HepG2 (cell line): Measurements from ENCODE around the gene SIAH2. TPM values are rescaled to one million over a fixed set of nuclear protein-coding genes. Genes with fewer than 3 reads are reported as not detected.

ENCODE experiments used
- ATAC-seq: fragments of 200-7000 bp; cut with Tn5 transposase; 3 replicates; pipeline ENCODE4 v1.9.1; 2020; ENCODE audit warnings: mild to moderate bottlenecking, moderate library complexity
- BruUV-seq: library from RNA; stranded (reverse); fragments of 400-500 nt; replicated peaks from 2 replicates; lab custom pipeline; 2021; lab: Mats Ljungman, UMichigan
- CTCF ChIA-PET: fragments of 300-600 bp; formaldehyde crosslinking; extraction: SDS; loops from one replicate; lab custom pipeline; 2021; ENCODE audit warnings: low total read pairs, inconsistent platforms, low intra/inter-chr PET ratio; lab: Yijun Ruan, JAX
- POLR2A ChIA-PET: fragments of 350-600 bp; sonication (Branson Sonifier 250); formaldehyde crosslinking; loops from one replicate; lab custom pipeline; 2020; ENCODE audit warnings: antibody characterized with exemption, inconsistent platforms; lab: Yijun Ruan, JAX
- DNase-seq: peaks from one replicate; pipeline ENCODE4 v3.0.0-alpha.2; 2015; ENCODE audit warnings: low spot score
- FAIRE-seq: peaks from 3 replicates; lab custom pipeline; 2011; peaks lifted over from hg19 to GRCh38; lab: Jason Lieb, UNC
- H2AFZ ChIP-seq: one replicate; pipeline ENCODE4 v1.6.1; 2011; ENCODE audit warnings: low read length, inconsistent platforms
- H3K27ac ChIP-seq: fragments of 300-600 bp; 3 replicates; pipeline ENCODE4 v1.8.0; 2011; ENCODE audit warnings: mixed run types, mild to moderate bottlenecking, mixed read lengths, low read length, inconsistent platforms; ENCODE audit not compliant: insufficient read depth; ENCODE audit errors: extremely low read length
- H3K27me3 ChIP-seq, 2 experiments: fragments of 200-600 bp in 1 of 2; 2 replicates in 1 of 2; 3 replicates in 1 of 2; pipeline versions ENCODE4 v1.6.0 to v1.8.0; 2011; ENCODE audit warnings: low read length in 2 of 2, mild to moderate bottlenecking in 2 of 2, moderate library complexity in 2 of 2, inconsistent platforms in 1 of 2; ENCODE audit not compliant: insufficient read depth in 2 of 2, control insufficient read depth in 1 of 2
- H3K36me3 ChIP-seq, 2 experiments: fragments of 200-600 bp in 1 of 2; replicated peaks in 1 of 2; 2 replicates in 1 of 2; 3 replicates in 1 of 2; pipeline versions ENCODE4 v1.5.1 to v1.8.0; 2011; ENCODE audit warnings: low read length in 2 of 2, inconsistent platforms in 1 of 2; ENCODE audit not compliant: insufficient read depth in 2 of 2, control insufficient read depth in 1 of 2
- H3K4me1 ChIP-seq: 2 replicates; pipeline ENCODE4 v1.5.1; 2012; ENCODE audit warnings: low read length, inconsistent platforms; ENCODE audit not compliant: insufficient read depth
- H3K4me2 ChIP-seq: 2 replicates; pipeline ENCODE4 v1.6.0; 2011; ENCODE audit warnings: low read depth, low read length, inconsistent platforms
- H3K4me3 ChIP-seq, 3 experiments: fragments of 200-600 bp in 1 of 3; sonication (generic), shearing (Covaris generic) in 1 of 3; replicated peaks in 1 of 3; 2 replicates each; pipeline ENCODE4 v1.5.1; 2011 to 2016; ENCODE audit warnings: low read length in 3 of 3, inconsistent platforms in 2 of 3, low read depth in 2 of 3, mild to moderate bottlenecking in 2 of 3, control low read depth in 1 of 3, mixed read lengths in 1 of 3; ENCODE audit not compliant: insufficient read depth in 1 of 3
- H3K79me2 ChIP-seq: one replicate; pipeline ENCODE4 v1.6.1; 2011; ENCODE audit warnings: low read length, inconsistent platforms; ENCODE audit not compliant: insufficient read depth
- H3K9ac ChIP-seq: 2 replicates; pipeline ENCODE4 v1.6.0; 2011; ENCODE audit warnings: mild to moderate bottlenecking, low read depth, low read length, inconsistent platforms; ENCODE audit not compliant: insufficient read depth
- H3K9me3 ChIP-seq: 2 replicates; pipeline ENCODE4 v1.5.1; 2012; ENCODE audit warnings: mild to moderate bottlenecking, low read length
- H4K20me1 ChIP-seq: 2 replicates; pipeline ENCODE4 v1.6.0; 2011; ENCODE audit warnings: inconsistent platforms, mild to moderate bottlenecking, low read length, moderate library complexity; ENCODE audit not compliant: insufficient read depth
- CAMTA2 ChIP-seq: sonication (generic); formaldehyde crosslinking; IDR thresholded peaks from 2 replicates; pipeline ENCODE4 v1.4.0; 2020; ENCODE audit warnings: mild to moderate bottlenecking, missing genetic modification reagents, borderline replicate concordance
- HNF1B ChIP-seq: sonication (generic); formaldehyde crosslinking; IDR thresholded peaks from 2 replicates; pipeline ENCODE4 v1.5.1; 2020; ENCODE audit warnings: mild to moderate bottlenecking, moderate library complexity, missing genetic modification reagents
- IRX3 ChIP-seq: sonication (generic); formaldehyde crosslinking; IDR thresholded peaks from 2 replicates; pipeline ENCODE4 v1.8.1; 2023; ENCODE audit warnings: mild to moderate bottlenecking, low read depth, missing genetic modification reagents, borderline replicate concordance
- NCOA2 ChIP-seq: sonication (generic); formaldehyde crosslinking; IDR thresholded peaks from 2 replicates; pipeline ENCODE4 v1.8.0; 2022; ENCODE audit warnings: inconsistent platforms
- PAWR ChIP-seq: sonication (generic); formaldehyde crosslinking; IDR thresholded peaks from 2 replicates; pipeline ENCODE4 v1.4.0; 2020; ENCODE audit warnings: missing genetic modification reagents, mild to moderate bottlenecking, borderline replicate concordance
- POGK ChIP-seq: sonication (generic); formaldehyde crosslinking; conservative IDR thresholded peaks from 2 replicates; pipeline ENCODE4 v1.8.0; 2022; ENCODE audit warnings: mild to moderate bottlenecking, moderate library complexity, missing genetic modification reagents
- REL ChIP-seq: sonication (generic); formaldehyde crosslinking; conservative IDR thresholded peaks from 2 replicates; pipeline ENCODE4 v1.8.0; 2022; ENCODE audit warnings: mild to moderate bottlenecking, missing genetic modification reagents, moderate library complexity
- SP140L ChIP-seq: sonication (generic); formaldehyde crosslinking; IDR thresholded peaks from 2 replicates; pipeline ENCODE4 v1.4.0; 2020; ENCODE audit warnings: missing genetic modification reagents, borderline replicate concordance
- ZMYM3 ChIP-seq: sonication (generic); formaldehyde crosslinking; IDR thresholded peaks from 2 replicates; pipeline ENCODE4 v1.5.1; 2020; ENCODE audit warnings: mild to moderate bottlenecking, missing genetic modification reagents
- ZNF225 ChIP-seq: sonication (generic); formaldehyde crosslinking; IDR thresholded peaks from 2 replicates; pipeline ENCODE4 v1.4.0; 2020; ENCODE audit warnings: mild to moderate bottlenecking, missing genetic modification reagents
- ZNF253 ChIP-seq: sonication (generic); formaldehyde crosslinking; IDR thresholded peaks from 2 replicates; pipeline ENCODE4 v1.8.0; 2022; ENCODE audit warnings: mild to moderate bottlenecking, missing genetic modification reagents, borderline replicate concordance
- ZNF282 ChIP-seq: fragments of 450-650 bp; IDR thresholded peaks from 2 replicates; pipeline ENCODE4 v1.6.1; 2018; ENCODE audit not compliant: partially characterized antibody
- ZNF33B ChIP-seq: sonication (generic); formaldehyde crosslinking; IDR thresholded peaks from 2 replicates; pipeline ENCODE4 v1.5.1; 2020; ENCODE audit warnings: mild to moderate bottlenecking, missing genetic modification reagents
- ZNF431 ChIP-seq: sonication (generic); formaldehyde crosslinking; IDR thresholded peaks from 2 replicates; pipeline ENCODE4 v1.9.0; 2022; ENCODE audit warnings: missing genetic modification reagents, low read depth, mild to moderate bottlenecking, borderline replicate concordance
- ZNF496 ChIP-seq: sonication (generic); formaldehyde crosslinking; IDR thresholded peaks from 2 replicates; pipeline ENCODE4 v1.8.1; 2023; ENCODE audit warnings: mild to moderate bottlenecking, moderate library complexity, missing genetic modification reagents; ENCODE audit not compliant: insufficient replicate concordance
- ZNF598 ChIP-seq: sonication (generic); formaldehyde crosslinking; IDR thresholded peaks from 2 replicates; pipeline ENCODE4 v1.5.1; 2020; ENCODE audit warnings: mild to moderate bottlenecking, missing genetic modification reagents, borderline replicate concordance
- WGBS: methylation state at CpG from one replicate; pipeline ENCODE4 v1.1.6; 2017; ENCODE audit warnings: low lambda C conversion rate; 5-methylcytosine and 5-hydroxymethylcytosine counted together
- in situ Hi-C: cut with HindIII; loops from 2 replicates; pipeline ENCODE4 v1.10.0; 2017; ENCODE audit warnings: low pct_unique_long_range_greater_than_20kb; ENCODE audit not compliant: extremely low pct_ligation_motif_present
- intact Hi-C: fragments of 100-400 bp; cut with micrococcal nuclease; formaldehyde crosslinking; loops from one replicate; pipeline ENCODE4 v1.10.0; 2022; ENCODE audit not compliant: unreplicated experiment
- polyA plus RNA-seq, 8 experiments: library from polyadenylated mRNA; depleted of rRNA in 3 of 8; stranded (reverse) in 7 of 8; unstranded in 1 of 8; fragments of >200 nt; fragmentation: Illumina TruSeq in 4 of 8; extraction: Trizol in 4 of 8; gene quantifications; 2 replicates each; pipeline versions ENCODE4 v1.2.1 to v1.2.3, GENCODE V29; 2011 to 2016; ENCODE audit warnings: low read depth in 4 of 8, missing spikeins in 1 of 8, mixed read lengths in 1 of 8; ENCODE audit not compliant: insufficient read depth in 1 of 8
- total RNA-seq, 5 experiments: library from RNA; depleted of rRNA; stranded (reverse); fragments of >200 nt; fragmentation: Illumina TruSeq; extraction: Trizol; gene quantifications; 2 replicates each; pipeline ENCODE4 v1.2.3, GENCODE V29; 2016; ENCODE audit warnings: low read depth in 1 of 5
- TF ChIP-seq, protein P1 (sequence below): sonication (generic); formaldehyde crosslinking; IDR thresholded peaks from 2 replicates; pipeline ENCODE4 v1.8.0; 2023; ENCODE audit warnings: mild to moderate bottlenecking, missing genetic modification reagents
- TF ChIP-seq, protein P2 (sequence below): sonication (generic); formaldehyde crosslinking; IDR thresholded peaks from 2 replicates; pipeline ENCODE4 v1.8.1; 2022; ENCODE audit warnings: low read depth, mild to moderate bottlenecking, missing genetic modification reagents

Gene SIAH2
- total and polyA plus RNA-seq, 2 of the 13 experiments (the other 11 are each of a cell fraction or from before 2014, with no cell fraction given) = 71.8 to 117 TPM

- Histone ChIP-seq H2AFZ (no peak overlapping the region), H3K27me3 (no peaks in the 10 kb centered on the region; a peak in 1 of 5 replicates), H3K79me2 (peaks cover 23% of the 10 kb centered on the region), H3K36me3 (no peaks in the 10 kb centered on the region), H3K4me3 (no peak overlapping the region), H3K9ac (no peak overlapping the region; the same call in 1 of the 2 replicates), H3K27ac (peak overlapping the region; percentile 99), H3K9me3 (no peaks in the 10 kb centered on the region), H3K4me1 (peaks cover 70% of the 10 kb centered on the region), H4K20me1 (no peaks in the 10 kb centered on the region), H3K4me2 (no peak overlapping the region)
- 82% methylated on average over 3 of the region's 3 CpGs for WGBS
- intact Hi-C loops = loop anchor here (1.0 to 10.0 kb wide), 3 partner anchors 13 to 362 kb away; partner anchors contain the start of gene TSC22D2
- no TSS peak for BruUV-seq
- DNase-seq (no peak), ATAC-seq (no peak), FAIRE-seq (no peak)
- TF ChIP-seq ZNF225 (no peak), ZNF253 (CRISPR knock-in tag) (no peak), HNF1B (CRISPR knock-in tag) (no peak), ZNF496 (no peak), NCOA2 (no peak), IRX3 (CRISPR knock-in tag) (no peak), CAMTA2 (CRISPR knock-in tag) (no peak), REL (no peak), ZNF282 (no peak), ZNF33B (CRISPR knock-in tag) (no peak), SP140L (CRISPR knock-in tag) (no peak), PAWR (CRISPR knock-in tag) (no peak), ZMYM3 (CRISPR knock-in tag) (no peak), POGK (CRISPR knock-in tag) (no peak), ZNF431 (CRISPR knock-in tag) (no peak), ZNF598 (CRISPR knock-in tag) (no peak)
- TF ChIP-seq, protein P1, sequence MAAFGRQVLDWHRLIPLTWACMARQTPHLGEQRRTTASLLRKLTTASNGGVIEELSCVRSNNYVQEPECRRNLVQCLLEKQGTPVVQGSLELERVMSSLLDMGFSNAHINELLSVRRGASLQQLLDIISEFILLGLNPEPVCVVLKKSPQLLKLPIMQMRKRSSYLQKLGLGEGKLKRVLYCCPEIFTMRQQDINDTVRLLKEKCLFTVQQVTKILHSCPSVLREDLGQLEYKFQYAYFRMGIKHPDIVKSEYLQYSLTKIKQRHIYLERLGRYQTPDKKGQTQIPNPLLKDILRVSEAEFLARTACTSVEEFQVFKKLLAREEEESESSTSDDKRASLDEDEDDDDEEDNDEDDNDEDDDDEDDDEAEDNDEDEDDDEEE (CRISPR knock-in tag) = no peak
- TF ChIP-seq, protein P2, sequence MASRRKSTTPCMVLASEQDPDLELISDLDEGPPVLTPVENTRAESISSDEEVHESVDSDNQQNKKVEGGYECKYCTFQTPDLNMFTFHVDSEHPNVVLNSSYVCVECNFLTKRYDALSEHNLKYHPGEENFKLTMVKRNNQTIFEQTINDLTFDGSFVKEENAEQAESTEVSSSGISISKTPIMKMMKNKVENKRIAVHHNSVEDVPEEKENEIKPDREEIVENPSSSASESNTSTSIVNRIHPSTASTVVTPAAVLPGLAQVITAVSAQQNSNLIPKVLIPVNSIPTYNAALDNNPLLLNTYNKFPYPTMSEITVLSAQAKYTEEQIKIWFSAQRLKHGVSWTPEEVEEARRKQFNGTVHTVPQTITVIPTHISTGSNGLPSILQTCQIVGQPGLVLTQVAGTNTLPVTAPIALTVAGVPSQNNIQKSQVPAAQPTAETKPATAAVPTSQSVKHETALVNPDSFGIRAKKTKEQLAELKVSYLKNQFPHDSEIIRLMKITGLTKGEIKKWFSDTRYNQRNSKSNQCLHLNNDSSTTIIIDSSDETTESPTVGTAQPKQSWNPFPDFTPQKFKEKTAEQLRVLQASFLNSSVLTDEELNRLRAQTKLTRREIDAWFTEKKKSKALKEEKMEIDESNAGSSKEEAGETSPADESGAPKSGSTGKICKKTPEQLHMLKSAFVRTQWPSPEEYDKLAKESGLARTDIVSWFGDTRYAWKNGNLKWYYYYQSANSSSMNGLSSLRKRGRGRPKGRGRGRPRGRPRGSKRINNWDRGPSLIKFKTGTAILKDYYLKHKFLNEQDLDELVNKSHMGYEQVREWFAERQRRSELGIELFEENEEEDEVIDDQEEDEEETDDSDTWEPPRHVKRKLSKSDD (CRISPR knock-in tag) = no peak
- ChIA-PET POLR2A (interaction anchor here (0.9 to 10.5 kb wide), 9 partner anchors 10 to 431 kb away, joined by 3 to 265 read pairs (median 8); partner anchors contain the start of gene SERP1), CTCF (interaction anchor here (0.6 kb wide), 1 partner anchor 44 kb away, joined by 3 read pairs; no protein-coding TSS in a partner anchor)
- in situ Hi-C loops = no loop called here
These were observed 3.8 kb upstream of the SIAH2 start for GRCh38 chr3:150766742-150767141.
